Cortex of kidney (tissue), 1 donor: ENCODE measurements around the gene PRR7.

ENCODE experiments used
- DNase-seq: peaks from one replicate; lab custom pipeline; 2025; lab: John Stamatoyannopoulos, UW

Gene PRR7

DNA sequence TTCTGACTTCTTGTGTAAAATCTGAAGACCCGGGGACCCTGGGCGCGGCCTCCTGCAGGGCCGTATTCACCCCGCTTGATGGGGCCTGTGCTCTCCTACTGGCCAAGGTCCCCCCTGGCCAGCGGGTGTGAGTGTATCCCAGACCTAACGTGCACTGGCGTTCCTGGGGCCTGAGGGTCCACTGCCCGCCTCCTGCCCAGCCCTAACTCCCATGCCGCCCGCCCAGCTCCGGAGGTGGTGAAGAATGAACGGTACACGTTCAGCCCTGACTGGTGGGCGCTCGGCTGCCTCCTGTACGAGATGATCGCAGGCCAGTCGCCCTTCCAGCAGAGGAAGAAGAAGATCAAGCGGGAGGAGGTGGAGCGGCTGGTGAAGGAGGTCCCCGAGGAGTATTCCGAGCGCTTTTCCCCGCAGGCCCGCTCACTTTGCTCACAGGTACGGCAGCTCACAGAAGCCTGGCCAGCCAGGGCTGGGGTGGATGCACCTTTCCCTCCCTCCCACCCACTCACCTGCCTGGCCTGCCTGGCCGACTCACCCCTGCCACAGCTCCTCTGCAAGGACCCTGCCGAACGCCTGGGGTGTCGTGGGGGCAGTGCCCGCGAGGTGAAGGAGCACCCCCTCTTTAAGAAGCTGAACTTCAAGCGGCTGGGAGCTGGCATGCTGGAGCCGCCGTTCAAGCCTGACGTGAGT is 10.6 kb upstream of the PRR7 start:
- no peak for DNase-seq

DNA sequence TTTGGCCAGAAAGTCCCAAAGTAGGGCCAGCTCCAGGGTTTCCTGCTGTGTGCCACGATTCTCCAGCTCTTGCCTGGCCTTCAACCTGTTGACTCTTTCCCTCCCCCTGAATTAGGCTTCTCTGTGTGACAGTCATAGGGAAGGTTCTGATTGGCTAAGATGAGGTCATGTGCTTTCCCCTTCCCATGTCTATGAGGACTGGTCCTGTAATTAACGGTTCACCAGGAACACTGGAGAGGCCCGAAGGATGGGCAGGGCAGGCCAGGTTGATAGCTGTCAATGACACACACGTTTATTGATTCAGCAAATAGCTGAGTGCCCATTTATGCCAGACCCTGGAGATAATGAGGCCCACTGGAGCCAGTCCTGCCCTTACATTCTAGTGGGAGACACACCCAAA is 9.0 kb upstream of the PRR7 start:
- no peak for DNase-seq

- DNase-seq, result no peak
Measured at GRCh38 chr5:177438468-177438867, 8.1 kb upstream of the PRR7 start.

DNA sequence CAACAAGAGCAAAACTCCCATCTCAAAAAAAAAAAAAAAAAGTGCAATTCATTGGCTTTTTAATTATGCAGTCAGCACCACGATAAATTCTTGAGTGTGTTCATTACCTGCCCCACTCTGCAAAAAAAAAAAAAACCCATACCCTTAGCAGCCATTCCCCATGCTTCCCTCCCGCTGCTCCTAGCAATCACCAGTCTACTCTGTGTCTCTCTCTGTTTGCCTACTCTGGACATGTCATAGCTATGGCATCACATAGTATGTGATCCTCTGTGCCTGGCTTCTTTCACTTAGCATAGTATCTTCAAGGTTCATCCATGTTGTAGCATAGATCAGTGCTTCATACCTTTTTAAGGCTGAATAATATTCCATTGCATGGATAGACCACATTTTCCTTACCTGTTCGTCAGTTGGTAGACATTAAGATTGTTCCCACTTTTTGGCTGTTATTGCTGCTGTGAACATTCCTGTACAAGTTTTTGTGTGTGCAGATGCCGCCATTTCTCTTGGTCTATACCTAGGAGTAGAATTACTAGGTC is 7.0 kb upstream of the PRR7 start:
- no peak for DNase-seq

DNA sequence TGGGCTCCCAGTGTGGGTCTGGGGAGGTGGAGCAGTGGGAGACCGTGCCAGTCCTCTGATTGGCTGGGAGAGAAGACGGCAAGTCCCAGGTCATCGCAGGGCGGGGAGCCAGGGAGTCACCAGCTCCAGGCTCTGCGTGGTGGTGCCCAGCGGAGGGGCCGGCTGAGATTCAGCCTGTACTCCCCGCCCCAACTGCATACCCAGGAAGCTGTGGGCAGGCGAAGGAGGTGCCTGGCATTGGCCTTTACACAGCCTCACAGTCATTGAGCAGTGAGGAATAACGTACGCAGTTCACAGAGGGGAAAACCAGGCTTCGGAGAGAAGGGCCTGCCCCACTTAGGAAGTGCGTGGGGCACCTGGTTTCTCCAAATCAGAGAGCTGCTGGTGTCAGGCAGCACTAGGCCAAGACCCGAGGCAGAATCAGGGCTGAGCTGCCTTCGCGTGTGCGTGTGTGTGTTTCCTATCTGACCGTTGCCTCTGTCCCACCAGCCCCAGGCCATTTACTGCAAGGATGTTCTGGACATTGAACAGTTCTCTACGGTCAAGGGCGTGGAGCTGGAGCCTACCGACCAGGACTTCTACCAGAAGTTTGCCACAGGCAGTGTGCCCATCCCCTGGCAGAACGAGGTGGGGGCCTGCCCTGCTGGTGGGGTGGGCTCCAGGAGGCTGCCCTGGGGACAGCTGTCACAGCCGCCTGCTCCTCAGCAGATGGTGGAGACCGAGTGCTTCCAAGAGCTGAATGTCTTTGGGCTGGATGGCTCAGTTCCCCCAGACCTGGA is 6.2 kb upstream of the PRR7 start:
- DNase-seq, result no peak

- DNase-seq, result no peak
Measured at GRCh38 chr5:177440990-177441780, 5.4 kb upstream of the PRR7 start.

DNA sequence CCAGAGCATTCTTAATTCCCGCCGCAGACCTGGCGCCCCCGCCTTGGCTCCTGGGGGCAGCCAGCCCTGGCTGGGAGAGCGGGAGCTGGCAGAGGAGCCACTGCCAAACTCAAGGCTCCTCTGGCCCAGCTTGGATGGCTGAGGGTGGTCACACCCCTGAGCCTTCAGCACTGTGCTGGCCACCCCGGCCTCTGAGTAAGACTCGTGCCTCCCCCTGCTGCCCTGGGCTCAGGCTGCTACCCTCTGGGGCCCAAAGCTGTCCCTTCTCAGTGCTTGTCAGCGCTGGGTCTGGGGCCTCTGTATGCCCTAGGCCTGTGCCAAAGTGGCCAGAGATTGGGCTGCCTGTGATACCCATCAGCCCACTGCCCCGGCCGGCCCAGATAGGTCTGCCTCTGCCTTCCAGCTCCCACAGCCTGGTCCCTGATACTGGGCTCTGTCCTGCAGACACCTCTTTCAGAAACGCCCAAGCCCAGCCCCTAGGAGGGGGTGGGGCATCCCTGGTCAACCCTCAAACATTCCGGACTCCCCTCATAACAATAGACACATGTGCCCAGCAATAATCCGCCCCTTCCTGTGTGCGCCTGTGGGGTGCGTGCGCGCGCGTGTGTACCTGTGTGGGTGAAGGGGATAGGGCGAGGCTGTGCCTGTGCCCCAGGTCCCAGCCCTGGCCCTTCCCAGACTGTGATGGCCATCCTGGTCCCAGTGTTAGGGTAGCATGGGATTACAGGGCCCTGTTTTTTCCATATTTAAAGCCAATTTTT is 4.4 kb upstream of the PRR7 start:
- no peak for DNase-seq

GRCh38 chr5:177443144-177443983 is 3.2 kb upstream of the PRR7 start:
- no peak for DNase-seq

GRCh38 chr5:177444106-177445051 is 2.2 kb upstream of the PRR7 start:
- no peak for DNase-seq

DNA sequence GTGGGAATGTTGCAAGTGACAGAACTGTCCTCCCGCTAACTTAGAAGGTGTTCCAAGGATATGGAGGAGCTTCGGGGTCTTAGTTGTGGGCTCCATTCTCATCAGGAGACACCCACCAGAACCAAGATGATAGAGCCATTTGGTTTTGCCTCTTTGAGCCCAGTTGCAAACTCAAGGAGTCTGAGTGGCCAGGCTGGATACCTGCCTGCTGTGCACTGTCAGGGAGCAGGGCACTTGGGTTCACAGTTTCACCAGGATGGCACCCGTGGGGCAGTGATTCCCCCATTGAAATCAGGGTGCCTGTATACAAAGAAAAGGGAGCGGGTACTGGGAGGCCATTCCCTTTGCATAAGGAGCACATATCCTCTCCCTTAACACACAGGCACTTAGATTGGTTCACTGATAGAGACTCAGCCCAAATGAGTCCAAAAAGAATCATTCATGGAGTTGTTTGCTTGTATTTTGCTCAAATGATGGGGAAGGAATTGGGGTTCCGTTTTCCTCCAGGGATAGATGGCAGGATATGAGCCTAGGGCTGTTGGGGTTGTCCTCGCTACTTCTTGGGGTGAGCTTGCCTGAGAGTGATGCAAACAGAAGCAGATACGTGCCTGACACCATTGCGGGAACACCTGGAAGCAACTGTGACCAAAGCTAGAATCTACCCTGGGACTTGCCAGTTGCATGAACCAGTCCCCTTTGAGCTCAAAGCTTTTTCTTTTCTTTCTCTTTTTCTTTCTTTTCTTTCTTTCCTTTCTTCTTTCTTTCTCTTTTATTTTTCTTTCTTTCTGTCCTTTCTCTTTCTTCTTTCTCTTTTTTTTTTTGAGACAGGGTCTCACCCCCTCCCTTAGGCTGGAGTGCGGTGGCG is 1.3 kb upstream of the PRR7 start:
- no peak for DNase-seq

DNA sequence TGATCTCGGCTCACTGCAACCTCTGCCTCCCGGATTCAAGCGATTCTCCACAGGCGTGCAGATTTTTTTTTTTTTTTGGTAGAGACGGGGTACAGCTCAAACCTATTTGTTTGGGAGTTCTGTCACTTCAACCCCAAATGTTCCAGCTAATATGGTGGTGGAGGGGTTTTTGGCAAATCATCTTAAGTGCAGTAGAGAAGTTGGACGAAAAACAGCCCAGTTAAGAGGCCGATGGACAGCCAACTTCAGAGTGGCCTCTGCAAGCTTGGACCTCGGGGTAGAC is 756 bp upstream of the PRR7 start:
- no peak for DNase-seq

GRCh38 chr5:177447066-177447610 is 524 bp downstream of the PRR7 start:
- no peak for DNase-seq

DNA sequence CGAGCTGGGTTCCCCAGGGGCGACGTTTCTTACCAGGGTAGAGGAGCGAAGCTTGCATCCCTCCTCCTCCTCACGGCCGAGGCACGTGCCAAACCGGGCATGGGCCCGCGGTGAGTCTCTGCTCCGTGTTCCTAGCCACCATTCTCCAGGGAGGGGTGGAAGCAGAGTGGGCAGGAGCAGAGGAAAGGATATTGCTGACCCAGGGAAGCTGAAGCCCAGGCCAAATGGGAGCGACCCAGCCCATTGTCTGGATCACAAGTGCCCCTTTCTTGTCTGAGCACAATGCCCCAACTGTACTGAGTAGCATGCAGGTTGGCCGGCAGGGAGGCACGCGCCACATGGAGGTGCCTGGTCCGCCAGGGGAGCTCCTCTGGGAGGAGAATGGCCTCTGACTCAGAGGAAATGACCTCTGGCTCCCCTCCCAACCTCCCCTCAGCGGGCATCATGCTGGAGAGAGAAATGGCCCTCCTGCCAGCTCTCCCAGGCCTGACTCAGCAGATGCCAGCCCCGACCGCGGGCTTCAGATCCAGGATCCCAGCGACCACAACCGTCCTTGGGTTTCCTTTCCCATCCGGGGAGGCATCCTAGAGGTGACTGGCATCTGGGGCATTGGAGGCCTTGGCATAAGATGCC is 1.1 kb downstream of the PRR7 start:
- DNase-seq, result no peak

GRCh38 chr5:177448244-177448950 is 1.8 kb downstream of the PRR7 start:
- DNase-seq, result no peak

DNA sequence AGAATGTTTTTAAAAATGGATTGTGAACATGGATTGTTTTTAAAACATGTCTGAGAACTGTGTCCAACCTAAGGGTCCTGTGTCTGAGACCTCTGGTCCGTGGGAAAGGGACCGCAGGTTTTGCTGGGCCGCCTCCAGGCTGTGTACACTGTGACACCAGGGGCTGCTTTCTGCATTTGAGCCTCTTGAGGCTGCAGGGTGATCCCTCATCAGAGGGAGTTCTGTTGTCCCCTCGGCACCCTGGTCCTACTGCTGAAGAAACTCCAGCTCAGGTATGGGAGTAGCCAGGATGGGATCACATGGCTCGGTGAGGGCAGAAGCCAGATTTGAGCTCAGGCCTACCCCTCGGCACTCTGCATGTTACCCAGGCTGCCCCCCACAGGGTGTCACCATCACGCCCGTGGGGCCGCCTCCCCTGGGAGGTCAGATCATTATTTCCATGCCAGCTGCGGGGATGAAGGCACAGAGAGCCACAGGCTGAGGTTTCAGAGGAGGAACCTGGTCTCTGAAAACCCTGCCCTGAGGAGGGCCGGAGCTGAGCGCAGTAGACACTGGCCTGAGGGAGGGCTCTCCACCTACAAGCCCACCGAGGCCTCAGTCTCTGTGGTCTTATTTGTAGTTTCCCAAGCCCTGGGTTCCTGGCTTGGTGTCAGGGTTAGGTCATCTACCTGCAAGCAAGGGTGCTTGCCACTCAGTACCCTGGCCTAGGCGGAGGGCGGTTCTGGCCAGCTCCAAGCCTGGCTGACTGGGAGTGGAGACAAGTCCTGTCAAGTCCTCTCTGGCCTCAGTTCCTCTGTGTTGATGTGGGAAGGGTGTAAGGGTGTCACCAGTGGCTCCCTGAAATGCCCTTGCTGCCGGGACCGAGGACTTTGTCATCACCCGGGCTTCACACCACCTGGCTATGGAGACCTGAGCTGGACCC is 2.8 kb downstream of the PRR7 start:
- DNase-seq, result no peak

DNA sequence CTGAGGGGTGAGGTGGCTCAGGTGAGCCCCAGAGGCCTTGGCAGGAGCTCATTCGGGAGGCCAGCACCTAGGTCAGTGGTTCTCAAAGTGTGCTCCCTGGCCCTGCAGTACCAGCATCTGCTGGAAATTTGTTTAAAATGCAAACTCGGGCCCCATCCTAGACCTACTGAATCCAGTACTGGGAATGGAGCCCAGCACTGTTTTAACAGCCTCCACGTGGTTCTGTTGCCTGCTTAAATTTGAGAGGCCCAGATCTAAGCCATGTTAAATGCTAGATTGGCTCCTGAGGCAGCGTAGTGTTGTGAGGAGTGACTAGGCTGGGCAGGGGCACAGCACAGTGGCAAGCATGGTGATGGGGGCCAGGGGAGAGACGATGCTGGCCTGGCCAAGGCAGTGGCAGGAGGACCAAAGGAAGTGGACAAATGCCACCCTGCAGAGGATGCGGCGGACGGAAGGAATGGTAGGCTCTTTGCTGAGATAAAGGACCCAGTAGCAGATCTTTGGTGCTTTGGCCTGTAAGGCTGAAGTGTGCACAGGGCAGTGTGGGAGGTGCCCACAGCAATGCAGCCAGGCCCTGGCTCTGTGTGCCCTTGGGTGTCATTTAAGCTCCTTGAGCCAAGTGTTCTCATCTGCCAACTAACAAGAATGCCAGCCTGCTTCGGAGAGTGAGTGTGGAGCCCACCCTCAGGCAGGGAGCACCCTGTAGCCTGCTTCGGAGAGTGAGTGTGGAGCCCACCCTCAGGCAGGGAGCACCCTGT is 4.2 kb downstream of the PRR7 start:
- DNase-seq, result no peak
